OCI-LY7 (cell line): ENCODE measurements around the gene HACD2.

Source experiments
- CTCF ChIP-seq: fragments of 200-600 bp; sonication (generic); conservative IDR thresholded peaks from 2 replicates; pipeline ENCODE4 v1.5.1; 2014; ENCODE audit warnings: mild to moderate bottlenecking, antibody characterized with exemption, low read length, moderate library complexity, mixed read lengths
- EZH2phosphoT487 ChIP-seq: fragments of 200-600 bp; sonication (generic); IDR thresholded peaks from 2 replicates; pipeline ENCODE4 v1.6.1; 2018; ENCODE audit warnings: low read depth, borderline replicate concordance, mild to moderate bottlenecking, mixed run types, antibody characterized with exemption, low read length, moderate library complexity, mixed read lengths

- TF ChIP-seq CTCF (no peak), EZH2phosphoT487 (no peak)
Observed at GRCh38 chr3:123505820-123506219, 79.0 kb downstream of the HACD2 start.
